Heart left ventricle (tissue), 13 donors: ENCODE data around the gene IKBIP.
A peak's percentile ranks its signal among the peaks of the same experiment; 100 is the strongest.

ENCODE experiments used
- CTCF ChIP-seq, 12 donors: fragments of 200-600 bp; sonication (generic) in 4 of 12; IDR thresholded peaks; one replicate each; pipeline versions ENCODE4 v1.5.0 to v1.8.0; 2018 to 2022; ENCODE audit warnings: antibody characterized with exemption in 12 of 12, mild to moderate bottlenecking in 5 of 12
- POLR2A ChIP-seq, 2 donors: fragments of 450-650 bp; IDR thresholded peaks; one replicate each; pipeline ENCODE4 v1.6.1; 2017; ENCODE audit warnings: antibody characterized with exemption in 2 of 2, mild to moderate bottlenecking in 2 of 2, moderate library complexity in 2 of 2
- donor health status: ischemic (EF 13 %, LVEDD 7.1; RV severe dilation, severe dysfunction).
- donor health status: DM: no; HTN: yes; CAD: no.
- donor health status: DM: no; HTN: no; CAD: no.
- donor health status: ischemic (EF 25% LVEDD 6.9; RV normal size, moderate dysfunction).
- donor health status: ischemic (EF 25% LVEDD 5.7; RV mildly dilated, moderate dysfunction).
- donor health status: ischemic (EF 35%, LVEDD 5.7; RV mildly dilated, moderate dysfunction).
- donor health status: nonischemic (EF 11% LVEDD 7.7; RV severe dilation, severe dysfunction).
- donor health status: DM: yes; HTN: yes; CAD: no.
- donor health status: PGD.
- donor health status: ischemic (EF 29% LVEDD 5.4; RV normal size, mild dysfunction).
- donor health status: nonischemic (EF 23%, LVEDD 6.1; RV moderate dilation, normal function).

- TF ChIP-seq CTCF (IDR thresholded peaks at IDR 0.05) (no peak), POLR2A (IDR thresholded peaks at IDR 0.05) (peak; percentile 81 to 99)
These were observed 51.1 kb downstream of the IKBIP start, which contains the start of gene SLC25A3 for GRCh38 chr12:98593351-98594049.
